ENCODE data around the gene TAS2R20.

Gene TAS2R20

DNA sequence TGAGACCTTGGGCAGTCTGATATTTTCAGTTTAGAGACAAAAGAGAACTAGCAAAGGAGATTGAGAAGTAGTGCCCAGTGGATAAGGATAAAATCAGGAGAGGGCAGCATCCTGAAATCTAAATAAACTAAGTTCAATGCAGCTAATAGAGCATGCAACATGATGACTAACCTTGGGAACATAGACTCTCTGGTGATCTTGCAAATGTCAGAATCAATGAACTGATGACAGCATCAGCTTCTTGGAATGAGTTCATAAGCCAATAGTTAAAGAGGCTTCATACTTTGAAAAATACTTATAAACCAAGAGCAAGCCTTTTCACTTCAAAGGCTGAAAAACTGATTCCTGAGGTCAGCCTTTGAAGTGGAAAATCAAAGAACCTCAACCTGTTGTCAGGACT is 16.1 kb upstream of the TAS2R20 start:
- TF ChIP-seq SIN3A (IDR thresholded peaks at IDR 0.05; ENCODE audit: borderline replicate concordance, insufficient read depth, low read length) (no peak), POLR2AphosphoS5 (IDR thresholded peaks at IDR 0.05; ENCODE audit: low read depth, low read length) (no peak), TAF1 (IDR thresholded peaks at IDR 0.05; ENCODE audit: borderline replicate concordance, insufficient read depth, low read length) (no peak), FOXP2 (optimal IDR thresholded peaks at IDR 0.05; ENCODE audit: borderline replicate concordance, extremely low read depth, extremely low read length, insufficient read depth) (no peak)
- TF ChIP-seq, protein P1, sequence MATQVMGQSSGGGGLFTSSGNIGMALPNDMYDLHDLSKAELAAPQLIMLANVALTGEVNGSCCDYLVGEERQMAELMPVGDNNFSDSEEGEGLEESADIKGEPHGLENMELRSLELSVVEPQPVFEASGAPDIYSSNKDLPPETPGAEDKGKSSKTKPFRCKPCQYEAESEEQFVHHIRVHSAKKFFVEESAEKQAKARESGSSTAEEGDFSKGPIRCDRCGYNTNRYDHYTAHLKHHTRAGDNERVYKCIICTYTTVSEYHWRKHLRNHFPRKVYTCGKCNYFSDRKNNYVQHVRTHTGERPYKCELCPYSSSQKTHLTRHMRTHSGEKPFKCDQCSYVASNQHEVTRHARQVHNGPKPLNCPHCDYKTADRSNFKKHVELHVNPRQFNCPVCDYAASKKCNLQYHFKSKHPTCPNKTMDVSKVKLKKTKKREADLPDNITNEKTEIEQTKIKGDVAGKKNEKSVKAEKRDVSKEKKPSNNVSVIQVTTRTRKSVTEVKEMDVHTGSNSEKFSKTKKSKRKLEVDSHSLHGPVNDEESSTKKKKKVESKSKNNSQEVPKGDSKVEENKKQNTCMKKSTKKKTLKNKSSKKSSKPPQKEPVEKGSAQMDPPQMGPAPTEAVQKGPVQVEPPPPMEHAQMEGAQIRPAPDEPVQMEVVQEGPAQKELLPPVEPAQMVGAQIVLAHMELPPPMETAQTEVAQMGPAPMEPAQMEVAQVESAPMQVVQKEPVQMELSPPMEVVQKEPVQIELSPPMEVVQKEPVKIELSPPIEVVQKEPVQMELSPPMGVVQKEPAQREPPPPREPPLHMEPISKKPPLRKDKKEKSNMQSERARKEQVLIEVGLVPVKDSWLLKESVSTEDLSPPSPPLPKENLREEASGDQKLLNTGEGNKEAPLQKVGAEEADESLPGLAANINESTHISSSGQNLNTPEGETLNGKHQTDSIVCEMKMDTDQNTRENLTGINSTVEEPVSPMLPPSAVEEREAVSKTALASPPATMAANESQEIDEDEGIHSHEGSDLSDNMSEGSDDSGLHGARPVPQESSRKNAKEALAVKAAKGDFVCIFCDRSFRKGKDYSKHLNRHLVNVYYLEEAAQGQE (IDR thresholded peaks at IDR 0.05; ENCODE audit: insufficient read depth in 1 of 2, low read depth in 2 of 2, low read length in 2 of 2), result no peak

DNA sequence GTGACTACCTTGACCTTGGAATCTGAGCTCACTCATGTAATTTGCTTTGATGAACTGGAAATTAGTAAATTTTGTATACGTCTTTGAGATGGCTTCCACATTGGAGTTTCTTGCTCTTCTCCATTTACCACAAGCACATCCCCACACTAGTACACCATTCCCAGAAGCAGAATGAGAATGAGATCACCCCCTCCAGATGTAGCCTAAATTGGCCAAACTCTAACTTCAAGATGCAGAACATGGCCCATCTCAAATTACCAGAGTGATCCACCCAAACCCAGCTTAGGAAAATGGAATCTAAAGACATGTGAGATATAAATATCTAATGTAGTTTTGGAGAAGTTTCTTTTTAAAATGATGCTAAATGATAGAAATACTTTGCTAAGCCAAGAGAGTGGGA is 9.5 kb upstream of the TAS2R20 start:
- TF ChIP-seq, protein P1 (IDR thresholded peaks at IDR 0.05; ENCODE audit: insufficient read depth in 1 of 2, low read depth in 2 of 2, low read length in 2 of 2), result no peak
- TF ChIP-seq TAF1 (IDR thresholded peaks at IDR 0.05; ENCODE audit: borderline replicate concordance, insufficient read depth, low read length) (no peak), FOXP2 (optimal IDR thresholded peaks at IDR 0.05; ENCODE audit: borderline replicate concordance, extremely low read depth, extremely low read length, insufficient read depth) (no peak), POLR2AphosphoS5 (IDR thresholded peaks at IDR 0.05; ENCODE audit: low read depth, low read length) (no peak), SIN3A (IDR thresholded peaks at IDR 0.05; ENCODE audit: borderline replicate concordance, insufficient read depth, low read length) (no peak)

GRCh38 chr12:10994307-10994706 is 3.8 kb downstream of the TAS2R20 start:
- TF ChIP-seq SIN3A (IDR thresholded peaks at IDR 0.05; ENCODE audit: borderline replicate concordance, insufficient read depth, low read length), result no peak

GRCh38 chr12:10989107-10989506 is 9.0 kb downstream of the TAS2R20 start:
- TF ChIP-seq, protein P1 (IDR thresholded peaks at IDR 0.05; ENCODE audit: insufficient read depth in 1 of 2, low read depth in 2 of 2, low read length in 2 of 2), result no peak
- no peak for TF ChIP-seq POLR2AphosphoS5 (IDR thresholded peaks at IDR 0.05; ENCODE audit: low read depth, low read length)
- no peak for TF ChIP-seq TAF1 (IDR thresholded peaks at IDR 0.05; ENCODE audit: borderline replicate concordance, insufficient read depth, low read length)
- TF ChIP-seq FOXP2 (optimal IDR thresholded peaks at IDR 0.05; ENCODE audit: borderline replicate concordance, extremely low read depth, extremely low read length, insufficient read depth), result no peak
- TF ChIP-seq SIN3A (IDR thresholded peaks at IDR 0.05; ENCODE audit: borderline replicate concordance, insufficient read depth, low read length), result no peak

DNA sequence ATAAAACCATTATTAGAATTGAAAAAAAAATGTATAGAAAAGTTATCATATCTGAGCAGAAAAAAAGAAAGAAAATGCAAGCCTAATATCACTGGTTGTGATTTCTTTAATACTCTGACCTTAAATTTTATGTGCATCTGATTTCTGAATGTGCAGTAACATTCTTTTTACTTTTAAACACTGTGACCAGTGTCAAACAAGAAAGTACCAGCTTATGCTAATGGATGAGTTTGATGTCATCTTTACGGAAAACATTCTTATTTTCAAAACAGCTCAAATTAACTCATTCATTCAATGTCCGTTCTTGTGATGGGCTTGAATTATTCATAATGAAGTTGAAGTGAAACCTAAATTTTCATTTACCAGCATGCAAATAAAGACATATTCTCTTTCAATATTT is 11.3 kb downstream of the TAS2R20 start, which contains the start of gene TAS2R50:
TSS of gene TAS2R50 (minus strand) at position 101 of the 400 bp plus-strand sequence. CDS start at position 49, 52 bp downstream.
- TF ChIP-seq POLR2AphosphoS5 (IDR thresholded peaks at IDR 0.05; ENCODE audit: low read depth, low read length) (no peak), SIN3A (IDR thresholded peaks at IDR 0.05; ENCODE audit: borderline replicate concordance, insufficient read depth, low read length) (no peak), FOXP2 (optimal IDR thresholded peaks at IDR 0.05; ENCODE audit: borderline replicate concordance, extremely low read depth, extremely low read length, insufficient read depth) (no peak), TAF1 (IDR thresholded peaks at IDR 0.05; ENCODE audit: borderline replicate concordance, insufficient read depth, low read length) (no peak)
- TF ChIP-seq, protein P1 (IDR thresholded peaks at IDR 0.05; ENCODE audit: insufficient read depth in 1 of 2, low read depth in 2 of 2, low read length in 2 of 2), result no peak
